Neural cell (in vitro differentiated cells): Measurements from ENCODE around the gene HOXB5.

Source experiments
- CTCF ChIP-seq: fragments of 450-650 bp; IDR thresholded peaks from 2 replicates; pipeline ENCODE4 v1.5.1; 2014; ENCODE audit warnings: antibody characterized with exemption, mild to moderate bottlenecking, moderate library complexity; ENCODE audit not compliant: poor library complexity, severe bottlenecking
- EZH2 ChIP-seq: fragments of 200-600, 300-800 bp; shearing (Covaris generic), sonication (generic); IDR thresholded peaks from 2 replicates; pipeline ENCODE4 v1.6.1; 2014; ENCODE audit warnings: antibody characterized with exemption, low read length, borderline replicate concordance, mild to moderate bottlenecking; ENCODE audit not compliant: insufficient read depth, poor library complexity, severe bottlenecking
- MXI1 ChIP-seq: fragments of 450-650 bp; conservative IDR thresholded peaks from 2 replicates; pipeline ENCODE4 v1.6.1; 2014; ENCODE audit warnings: antibody characterized with exemption, mild to moderate bottlenecking; ENCODE audit not compliant: poor library complexity, severe bottlenecking
- RAD21 ChIP-seq: fragments of 450-650 bp; conservative IDR thresholded peaks from 2 replicates; pipeline ENCODE4 v1.6.1; 2014; ENCODE audit warnings: antibody characterized with exemption, mild to moderate bottlenecking, moderate library complexity

- TF ChIP-seq CTCF (no peak), RAD21 (no peak), EZH2 (no peak), MXI1 (no peak)
Observed at GRCh38 chr17:48588528-48588927, 5.1 kb downstream of the HOXB5 start.
